ENCODE measurements around the gene KRT17.
"Not testable (repeated sequence)": the region's sequence is repeated elsewhere in the genome, so short reads cannot be mapped to it uniquely, and the experiment has no call there.

The KRT17 gene

GRCh38 chr17:41589301-41589700 is 35.1 kb downstream of the KRT17 start:
- DNase-seq, result no peak

GRCh38 chr17:41588126-41588810 is 36.1 kb downstream of the KRT17 start:
- no peak for DNase-seq

GRCh38 chr17:41586863-41587495 is 37.4 kb downstream of the KRT17 start, which contains the start of gene KRT14:
Gene KRT14, minus strand, starts transcription at chr17:41586895. Its CDS starts 61 bp downstream, at chr17:41586834.
- no peak for DNase-seq

DNA sequence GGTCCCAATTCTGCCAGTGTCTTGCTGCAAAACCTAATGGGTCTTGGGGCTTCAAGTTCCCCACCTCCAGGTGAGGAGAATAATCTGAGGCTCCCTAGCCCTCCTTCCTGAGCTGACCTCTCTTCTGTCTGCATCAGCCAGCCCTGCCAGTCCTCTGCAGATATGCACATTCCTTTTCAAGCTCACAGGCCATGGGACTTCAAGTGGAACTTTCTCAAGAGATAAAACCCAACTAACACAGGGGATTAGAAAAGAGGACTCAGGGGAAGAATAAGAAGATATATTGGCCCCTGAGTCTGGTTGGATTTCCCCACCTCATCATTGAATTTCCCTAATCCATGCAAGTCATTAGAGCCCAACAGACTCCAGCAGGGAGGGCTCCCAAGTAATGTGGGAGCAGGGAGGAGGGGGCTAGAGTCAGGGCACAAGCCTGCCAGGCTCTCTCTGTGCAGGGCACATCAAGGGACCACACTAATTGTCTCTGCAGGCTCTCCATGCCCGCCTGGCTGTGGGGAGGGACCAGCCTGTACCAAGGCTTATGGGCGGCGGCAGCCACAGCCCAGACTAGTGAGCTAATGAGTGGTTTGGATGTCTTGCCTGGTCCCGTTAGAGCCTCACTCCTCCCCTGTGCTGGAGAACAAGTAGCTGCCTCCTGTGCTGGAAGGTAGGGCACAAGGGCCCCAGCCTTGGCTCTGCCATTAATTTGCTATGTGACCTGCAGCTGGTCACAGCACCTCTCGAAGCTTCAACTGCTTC is 38.9 kb downstream of the KRT17 start:
- DNase-seq, result no peak

DNA sequence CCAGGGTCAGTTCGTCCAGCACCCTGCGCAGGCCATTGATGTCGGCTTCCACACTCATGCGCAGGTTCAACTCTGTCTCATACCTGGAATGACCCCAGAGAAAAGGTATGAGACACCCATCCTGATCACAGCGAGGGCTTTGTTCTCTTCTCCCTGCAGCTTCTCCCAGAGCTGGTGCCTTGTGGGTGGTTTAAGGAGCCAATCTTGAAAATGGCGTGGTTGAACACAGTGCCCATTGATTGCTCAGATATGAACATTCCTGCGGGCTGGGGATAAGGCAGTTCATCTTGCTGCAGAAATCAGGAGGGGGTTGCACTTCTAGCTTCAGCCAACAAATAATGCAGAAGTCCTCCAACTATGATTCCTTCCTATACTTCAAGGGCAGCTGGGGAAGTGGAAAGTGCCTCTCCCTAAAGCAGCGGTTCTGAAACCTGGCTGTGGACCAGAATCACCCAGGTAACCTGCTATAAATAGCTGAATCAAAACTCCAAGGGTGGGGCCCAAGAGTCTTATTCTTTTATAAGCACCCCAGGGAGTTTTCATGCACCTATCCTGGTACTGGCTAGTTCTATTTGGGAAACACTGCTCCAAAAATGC is 39.9 kb downstream of the KRT17 start:
- not testable (repeated sequence) for DNase-seq

DNA sequence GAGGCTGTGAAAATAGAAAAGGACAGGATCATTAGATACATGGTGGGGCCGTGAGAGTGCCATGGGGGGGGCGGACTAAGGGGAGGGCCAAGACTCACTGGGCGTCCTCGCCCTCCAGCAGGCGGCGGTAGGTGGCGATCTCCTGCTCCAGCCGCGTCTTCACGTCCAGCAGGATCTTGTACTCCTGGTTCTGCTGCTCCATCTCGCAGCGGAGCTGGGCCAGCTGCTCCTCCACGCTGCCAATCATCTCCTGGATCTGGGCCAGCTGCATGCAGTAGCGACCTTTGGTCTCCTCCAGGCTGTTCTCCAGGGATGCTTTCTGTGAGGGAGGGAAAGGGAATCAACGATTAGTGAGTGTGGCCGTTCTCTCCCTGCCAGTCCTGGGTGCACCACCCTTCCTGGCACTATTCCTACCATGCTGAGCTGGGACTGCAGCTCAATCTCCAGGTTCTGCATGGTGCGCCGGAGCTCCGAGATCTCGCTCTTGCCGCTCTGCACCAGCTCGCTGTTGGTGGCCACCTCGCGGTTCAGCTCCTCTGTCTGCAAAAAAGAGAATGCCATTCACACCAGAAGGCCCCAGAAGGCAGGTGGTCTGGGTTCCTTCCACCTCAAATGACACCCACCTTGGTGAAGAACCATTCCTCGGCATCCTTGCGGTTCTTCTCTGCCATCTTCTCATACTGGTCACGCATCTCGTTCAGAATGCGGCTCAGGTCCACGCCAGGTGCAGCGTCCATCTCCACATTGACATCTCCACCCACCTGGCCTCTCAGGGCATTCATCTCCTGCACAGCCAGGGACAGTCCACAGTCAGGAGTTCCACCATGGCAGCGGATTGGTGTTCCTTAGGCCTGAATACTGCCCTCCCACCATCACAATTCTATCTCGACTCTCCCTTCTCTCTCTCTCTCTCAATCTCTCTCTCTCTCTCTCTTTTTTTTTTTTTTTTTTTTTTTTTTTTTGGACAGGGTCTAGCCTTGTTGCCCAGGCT is 40.9 kb downstream of the KRT17 start:
- no peak for DNase-seq

- not testable (repeated sequence) for DNase-seq
These were observed 42.1 kb downstream of the KRT17 start for GRCh38 chr17:41582061-41582968.

DNA sequence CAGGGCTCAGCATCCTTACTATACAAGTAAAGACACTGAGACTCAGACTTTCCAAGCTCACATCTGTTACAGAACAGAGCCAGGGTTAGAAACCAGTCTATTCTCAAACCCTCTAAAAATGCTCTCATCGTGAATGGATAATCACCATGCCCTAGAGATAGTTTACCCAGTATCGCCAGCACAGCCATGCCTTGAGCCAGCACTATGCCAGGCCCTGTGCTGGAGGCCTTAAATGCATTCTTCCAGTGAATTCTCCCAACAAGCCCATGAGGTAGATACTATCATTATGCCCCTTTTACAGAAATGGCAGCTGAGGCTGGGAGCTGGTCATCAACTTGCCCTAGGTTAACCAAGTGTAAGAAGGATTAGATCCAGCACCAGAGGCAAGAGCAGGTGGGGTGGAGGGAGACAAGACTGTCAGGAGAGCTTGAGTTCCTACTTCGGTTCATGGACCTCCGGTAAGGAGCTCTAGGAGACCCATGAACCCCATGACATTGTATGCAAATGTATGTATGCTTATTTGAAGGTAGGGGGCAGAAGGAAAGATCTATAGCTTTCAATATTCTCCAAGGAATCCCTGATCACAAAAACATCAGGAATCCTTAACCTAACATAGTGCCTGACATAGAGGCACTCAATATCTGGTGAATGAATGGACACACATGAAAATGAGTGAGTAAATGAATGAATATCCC is 42.9 kb downstream of the KRT17 start:
- no peak for DNase-seq

DNA sequence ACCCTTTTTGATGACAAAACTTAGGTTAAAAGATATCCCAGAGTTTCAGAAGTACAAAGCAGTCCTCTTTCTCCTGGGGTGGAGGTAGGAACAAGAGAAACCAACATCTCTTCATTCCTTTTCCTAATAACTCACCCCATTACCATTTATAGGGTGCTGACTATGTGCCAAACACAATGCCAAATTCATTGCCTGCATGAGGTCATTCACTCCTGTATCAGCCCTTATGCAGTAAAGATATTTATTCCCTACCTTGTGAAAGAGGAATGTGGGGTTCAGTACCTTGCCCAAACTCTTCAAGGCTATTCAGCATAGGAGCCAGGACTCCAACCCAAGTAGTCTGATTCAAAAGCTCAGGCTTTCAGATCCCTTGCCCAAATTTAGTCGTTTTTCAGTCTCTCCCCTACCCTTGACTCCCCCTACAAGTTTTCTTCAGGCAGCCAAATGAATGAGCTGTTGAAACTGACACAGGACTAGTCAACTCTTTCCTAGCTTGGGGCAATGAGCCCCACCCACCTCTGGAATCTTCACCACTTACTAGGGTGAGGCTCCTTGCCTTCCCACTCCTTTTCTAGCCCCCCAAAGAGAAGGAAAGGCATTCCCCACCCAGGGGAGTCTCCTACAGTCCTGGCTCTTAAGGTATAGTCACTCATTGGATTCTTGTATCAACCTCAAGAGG is 43.5 kb downstream of the KRT17 start:
- DNase-seq, result no peak

- no peak for DNase-seq
These were observed 44.2 kb downstream of the KRT17 start for GRCh38 chr17:41580244-41580575.

- DNase-seq, result peak; percentile 27
These were observed 44.7 kb downstream of the KRT17 start for GRCh38 chr17:41579484-41580243.

- no peak for DNase-seq
These were observed 45.4 kb downstream of the KRT17 start for GRCh38 chr17:41578971-41579370.

- DNase-seq, result no peak
These were observed 45.8 kb downstream of the KRT17 start for GRCh38 chr17:41578538-41578937.

GRCh38 chr17:41576740-41577139 is 47.6 kb downstream of the KRT17 start:
- DNase-seq, result not testable (repeated sequence)

DNA sequence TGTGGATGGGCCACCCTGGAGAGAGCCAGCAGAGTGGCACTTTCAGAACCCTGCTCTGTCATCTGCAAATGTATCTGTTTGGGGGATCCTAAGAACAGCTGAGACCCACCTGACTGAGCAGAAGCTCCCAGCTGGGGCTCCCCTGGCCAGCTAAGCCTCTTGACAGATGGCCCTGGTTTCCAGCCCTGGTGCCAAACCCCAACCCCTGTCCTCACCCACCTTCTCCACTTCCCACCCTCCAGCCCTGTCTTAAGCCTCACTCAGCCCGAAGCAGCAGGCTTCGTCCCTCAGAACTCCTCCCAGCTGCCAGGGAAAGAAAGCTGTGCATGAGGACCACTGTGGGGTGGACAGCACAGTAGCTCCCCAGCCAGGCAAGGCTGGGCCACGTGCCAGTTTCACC is 49.0 kb downstream of the KRT17 start:
- no peak for DNase-seq

- no peak for DNase-seq
These were observed 52.6 kb downstream of the KRT17 start, which contains the start of gene KRT9 for GRCh38 chr17:41571561-41572434. Gene KRT9, minus strand, starts transcription at chr17:41572059. Its CDS starts 67 bp downstream, at chr17:41571992.

Measured in activated T-cell treated with anti-CD3 and anti-CD28 coated beads for 4 hours (primary cell).